OCI-LY3 (cell line): ENCODE measurements around the gene LRBA.
"Not testable (repeated sequence)": the region's sequence is repeated elsewhere in the genome, so short reads cannot be mapped to it uniquely, and the experiment has no call there.

ENCODE experiments used
- H2AFZ ChIP-seq: fragments of 200-600, 300-600 bp; shearing (Covaris generic); 2 replicates; pipeline ENCODE4 v1.6.0; 2014; ENCODE audit warnings: antibody characterized with exemption, low read depth, low read length
- H3K27ac ChIP-seq: fragments of 200-600, 300-600 bp; sonication (generic); 2 replicates; pipeline ENCODE4 v1.5.1; 2014; ENCODE audit warnings: mild to moderate bottlenecking, low read length, moderate library complexity, mixed read lengths
- H3K27me3 ChIP-seq: fragments of 200-600, 300-600 bp; sonication (generic); 2 replicates; pipeline ENCODE4 v1.6.1; 2014; ENCODE audit warnings: low read depth, low read length, mixed read lengths
- H3K36me3 ChIP-seq: fragments of 200-600, 300-600 bp; sonication (generic); replicated peaks from 2 replicates; pipeline ENCODE3; 2014; ENCODE audit warnings: low read depth, low read length, mixed read lengths
- H3K4me1 ChIP-seq: fragments of 300-600, 200-600 bp; sonication (generic); 2 replicates; pipeline ENCODE4 v1.6.1; 2014; ENCODE audit warnings: low read length, mixed read lengths
- H3K4me2 ChIP-seq: fragments of 200-600, 300-600 bp; sonication (generic); 2 replicates; pipeline ENCODE4 v1.6.1; 2014; ENCODE audit warnings: low read length, mixed read lengths
- H3K4me3 ChIP-seq: fragments of 300-600, 200-600 bp; sonication (generic); 2 replicates; pipeline ENCODE4 v1.5.1; 2014; ENCODE audit warnings: antibody characterized with exemption, mild to moderate bottlenecking, low read length, moderate library complexity
- H3K79me2 ChIP-seq: fragments of 300-600, 200-600 bp; shearing (Covaris generic); 2 replicates; pipeline ENCODE4 v1.6.1; 2014; ENCODE audit warnings: mild to moderate bottlenecking, low read length, mixed read lengths
- H3K9ac ChIP-seq: fragments of 300-600, 200-600 bp; shearing (Covaris generic); 2 replicates; pipeline ENCODE4 v1.6.0; 2014; ENCODE audit warnings: mild to moderate bottlenecking, low read length, moderate library complexity
- H3K9me3 ChIP-seq: fragments of 200-600, 300-600 bp; shearing (Covaris generic); 2 replicates; pipeline ENCODE4 v1.6.1; 2014; ENCODE audit warnings: low read length, mixed read lengths; ENCODE audit not compliant: insufficient read depth
- H4K20me1 ChIP-seq: fragments of 200-600, 300-600 bp; sonication (generic); 2 replicates; pipeline ENCODE4 v1.6.1; 2016; ENCODE audit warnings: low read length, mixed read lengths; ENCODE audit not compliant: insufficient read depth
- EZH2phosphoT487 ChIP-seq: fragments of 200-600 bp; shearing (Covaris generic); IDR thresholded peaks from 2 replicates; pipeline ENCODE4 v1.6.1; 2018; ENCODE audit warnings: antibody characterized with exemption, mixed run types, low read depth
- TF ChIP-seq, protein P1 (sequence below): fragments of 200-600, 300-600 bp; sonication (generic); IDR thresholded peaks from 2 replicates; pipeline ENCODE4 v1.5.1; 2014; ENCODE audit warnings: antibody characterized with exemption, low read length, low read depth

Gene LRBA, protein sequence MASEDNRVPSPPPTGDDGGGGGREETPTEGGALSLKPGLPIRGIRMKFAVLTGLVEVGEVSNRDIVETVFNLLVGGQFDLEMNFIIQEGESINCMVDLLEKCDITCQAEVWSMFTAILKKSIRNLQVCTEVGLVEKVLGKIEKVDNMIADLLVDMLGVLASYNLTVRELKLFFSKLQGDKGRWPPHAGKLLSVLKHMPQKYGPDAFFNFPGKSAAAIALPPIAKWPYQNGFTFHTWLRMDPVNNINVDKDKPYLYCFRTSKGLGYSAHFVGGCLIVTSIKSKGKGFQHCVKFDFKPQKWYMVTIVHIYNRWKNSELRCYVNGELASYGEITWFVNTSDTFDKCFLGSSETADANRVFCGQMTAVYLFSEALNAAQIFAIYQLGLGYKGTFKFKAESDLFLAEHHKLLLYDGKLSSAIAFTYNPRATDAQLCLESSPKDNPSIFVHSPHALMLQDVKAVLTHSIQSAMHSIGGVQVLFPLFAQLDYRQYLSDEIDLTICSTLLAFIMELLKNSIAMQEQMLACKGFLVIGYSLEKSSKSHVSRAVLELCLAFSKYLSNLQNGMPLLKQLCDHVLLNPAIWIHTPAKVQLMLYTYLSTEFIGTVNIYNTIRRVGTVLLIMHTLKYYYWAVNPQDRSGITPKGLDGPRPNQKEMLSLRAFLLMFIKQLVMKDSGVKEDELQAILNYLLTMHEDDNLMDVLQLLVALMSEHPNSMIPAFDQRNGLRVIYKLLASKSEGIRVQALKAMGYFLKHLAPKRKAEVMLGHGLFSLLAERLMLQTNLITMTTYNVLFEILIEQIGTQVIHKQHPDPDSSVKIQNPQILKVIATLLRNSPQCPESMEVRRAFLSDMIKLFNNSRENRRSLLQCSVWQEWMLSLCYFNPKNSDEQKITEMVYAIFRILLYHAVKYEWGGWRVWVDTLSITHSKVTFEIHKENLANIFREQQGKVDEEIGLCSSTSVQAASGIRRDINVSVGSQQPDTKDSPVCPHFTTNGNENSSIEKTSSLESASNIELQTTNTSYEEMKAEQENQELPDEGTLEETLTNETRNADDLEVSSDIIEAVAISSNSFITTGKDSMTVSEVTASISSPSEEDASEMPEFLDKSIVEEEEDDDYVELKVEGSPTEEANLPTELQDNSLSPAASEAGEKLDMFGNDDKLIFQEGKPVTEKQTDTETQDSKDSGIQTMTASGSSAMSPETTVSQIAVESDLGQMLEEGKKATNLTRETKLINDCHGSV (N-terminal part only)

DNA sequence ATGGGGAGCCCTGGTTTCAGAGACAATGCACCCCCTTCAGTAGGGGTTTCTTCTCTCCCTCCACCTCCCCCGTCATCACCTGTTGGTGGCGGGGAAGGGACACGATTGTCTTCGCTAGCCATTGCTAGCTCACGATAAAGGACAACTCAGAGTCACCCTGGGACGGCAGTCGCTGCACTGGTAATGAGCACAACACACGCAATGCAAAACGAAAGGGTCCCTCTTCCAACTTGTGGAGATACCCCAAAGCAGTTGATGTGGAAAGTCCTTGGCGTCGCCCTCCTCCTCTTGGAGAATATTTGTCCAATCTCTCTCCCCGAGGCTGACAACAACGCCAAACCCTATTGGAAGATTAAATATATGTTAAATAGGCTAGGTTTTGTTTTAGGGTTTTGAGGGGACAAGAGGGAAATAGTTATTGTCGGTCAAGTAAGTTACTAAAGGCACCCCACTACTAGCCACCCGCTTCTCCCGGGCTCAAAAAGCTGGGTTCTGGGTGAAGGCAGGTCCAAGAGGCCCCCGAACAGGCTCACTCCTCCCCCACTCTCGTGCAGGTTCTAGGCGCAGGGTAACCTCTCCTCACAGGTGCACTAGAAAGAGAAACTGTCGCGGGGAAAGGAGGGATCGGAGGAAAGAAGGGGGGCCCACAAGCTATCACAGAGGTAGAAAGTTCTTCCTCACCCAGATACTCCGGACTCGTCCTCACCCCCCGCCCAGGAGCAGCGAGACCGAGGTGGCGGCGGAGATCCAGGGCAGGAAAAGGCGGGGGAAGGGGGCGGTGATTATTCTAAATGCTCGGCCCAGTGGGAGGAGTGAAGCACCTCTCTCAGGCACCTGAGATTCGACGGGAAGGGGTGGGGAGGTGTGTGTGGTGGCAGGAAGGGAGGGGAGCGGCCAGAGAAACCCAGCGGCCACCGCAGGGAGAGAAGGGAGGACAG lies at the start of gene LRBA:
TSS of gene LRBA (minus strand) at position 764 of the 938 bp plus-strand sequence. CDS start at position 122, 642 bp downstream.
- H3K4me2 ChIP-seq = peak within 1 kb of the TSS; percentile 81
- no peaks in the 10 kb centered on the region for H3K9me3 ChIP-seq
- no peaks in the 10 kb centered on the region for H3K27me3 ChIP-seq
- no peaks in the 10 kb centered on the region for H4K20me1 ChIP-seq
- H3K27ac ChIP-seq = peak within 1 kb of the TSS; percentile 80
- peak within 1 kb of the TSS; percentile 95 for H3K9ac ChIP-seq
- H3K36me3 ChIP-seq = peaks cover 3% of the 10 kb centered on the region
- peak within 1 kb of the TSS; percentile 100 for H2AFZ ChIP-seq
- H3K4me3 ChIP-seq = peak within 1 kb of the TSS; percentile 90
- no peak for TF ChIP-seq EZH2phosphoT487
- TF ChIP-seq, protein P1, sequence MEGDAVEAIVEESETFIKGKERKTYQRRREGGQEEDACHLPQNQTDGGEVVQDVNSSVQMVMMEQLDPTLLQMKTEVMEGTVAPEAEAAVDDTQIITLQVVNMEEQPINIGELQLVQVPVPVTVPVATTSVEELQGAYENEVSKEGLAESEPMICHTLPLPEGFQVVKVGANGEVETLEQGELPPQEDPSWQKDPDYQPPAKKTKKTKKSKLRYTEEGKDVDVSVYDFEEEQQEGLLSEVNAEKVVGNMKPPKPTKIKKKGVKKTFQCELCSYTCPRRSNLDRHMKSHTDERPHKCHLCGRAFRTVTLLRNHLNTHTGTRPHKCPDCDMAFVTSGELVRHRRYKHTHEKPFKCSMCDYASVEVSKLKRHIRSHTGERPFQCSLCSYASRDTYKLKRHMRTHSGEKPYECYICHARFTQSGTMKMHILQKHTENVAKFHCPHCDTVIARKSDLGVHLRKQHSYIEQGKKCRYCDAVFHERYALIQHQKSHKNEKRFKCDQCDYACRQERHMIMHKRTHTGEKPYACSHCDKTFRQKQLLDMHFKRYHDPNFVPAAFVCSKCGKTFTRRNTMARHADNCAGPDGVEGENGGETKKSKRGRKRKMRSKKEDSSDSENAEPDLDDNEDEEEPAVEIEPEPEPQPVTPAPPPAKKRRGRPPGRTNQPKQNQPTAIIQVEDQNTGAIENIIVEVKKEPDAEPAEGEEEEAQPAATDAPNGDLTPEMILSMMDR = peak; percentile 15
- H3K4me1 ChIP-seq = peaks cover 21% of the 10 kb centered on the region
- peaks cover 25% of the 10 kb centered on the region for H3K79me2 ChIP-seq

DNA sequence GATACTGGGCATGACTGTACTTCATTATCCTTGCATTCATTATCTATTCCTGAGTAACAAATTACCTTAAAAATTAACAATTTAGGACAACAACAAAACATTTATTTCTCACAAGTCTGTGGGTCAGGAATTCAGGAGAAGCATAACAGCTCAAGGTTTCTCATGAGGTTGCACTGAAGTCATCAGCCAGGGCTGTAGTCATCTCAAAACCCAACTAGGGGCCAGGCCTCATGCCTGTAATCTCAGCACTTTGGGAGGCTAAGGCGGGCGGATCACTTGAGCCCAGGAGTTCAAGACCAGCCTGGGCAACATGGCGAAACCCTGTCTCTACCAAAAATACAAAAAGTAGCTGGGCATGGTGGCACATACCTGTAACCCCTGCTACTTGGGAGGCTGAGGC lies 48.1 kb upstream of the LRBA start:
- H3K4me2 ChIP-seq, H3K9ac ChIP-seq, H3K4me1 ChIP-seq, H3K27ac ChIP-seq, H3K27me3 ChIP-seq, H3K4me3 ChIP-seq, H4K20me1 ChIP-seq, H3K79me2 ChIP-seq, H2AFZ ChIP-seq, H3K36me3 ChIP-seq, H3K9me3 ChIP-seq: not testable (repeated sequence)

DNA sequence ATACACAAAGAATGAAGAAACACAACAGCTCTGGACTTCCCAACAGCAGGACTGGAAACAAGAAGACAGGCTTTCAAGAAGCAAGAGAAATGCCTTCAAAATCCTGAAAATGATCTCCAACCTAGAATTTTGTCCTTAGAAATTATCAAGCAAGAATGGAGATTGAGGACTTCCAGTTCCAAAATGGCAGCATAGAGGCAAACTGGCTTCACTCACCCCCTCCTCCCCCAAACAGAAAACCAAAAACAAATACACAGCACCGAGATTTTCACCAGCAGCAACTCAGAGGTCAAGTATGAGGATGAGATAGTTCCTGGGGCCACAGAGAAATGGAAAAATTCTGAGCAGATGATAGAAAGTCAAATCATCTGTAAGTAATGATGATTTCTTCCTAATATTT lies 40.5 kb upstream of the LRBA start:
- Histone ChIP-seq H3K79me2 (no peaks in the 10 kb centered on the region), H3K4me3 (no peak overlapping the region), H4K20me1 (no peaks in the 10 kb centered on the region), H3K27me3 (no peaks in the 10 kb centered on the region), H3K9ac (no peak overlapping the region), H3K4me2 (no peak overlapping the region), H3K36me3 (no peaks in the 10 kb centered on the region), H3K9me3 (no peaks in the 10 kb centered on the region), H3K4me1 (no peaks in the 10 kb centered on the region), H3K27ac (no peak overlapping the region), H2AFZ (0 out of 2 replicates have a peak overlapping the region, but pooled peaks have one; percentile 26)
- TF ChIP-seq, protein P1 = no peak
- no peak for TF ChIP-seq EZH2phosphoT487

DNA sequence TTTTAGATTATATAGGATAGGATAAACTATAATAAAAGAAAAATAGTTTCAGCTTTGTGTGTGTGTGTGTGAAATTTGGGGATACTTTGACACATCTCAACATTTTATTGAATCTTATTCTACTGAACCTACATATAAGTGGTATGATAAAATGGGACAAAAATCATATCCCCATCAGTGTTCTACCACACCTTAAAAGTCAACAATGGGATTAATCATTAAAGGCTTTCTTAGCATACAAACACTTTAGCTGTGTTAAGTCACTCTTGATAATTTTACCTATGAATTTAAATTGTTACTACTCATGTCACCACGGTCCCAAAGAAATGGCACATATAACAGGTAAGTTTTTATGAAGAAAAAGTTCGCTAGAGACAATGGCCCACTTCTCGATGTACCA lies 37.7 kb upstream of the LRBA start:
- Histone ChIP-seq H3K27me3 (no peaks in the 10 kb centered on the region), H3K4me1 (no peaks in the 10 kb centered on the region), H3K36me3 (no peaks in the 10 kb centered on the region), H3K9me3 (no peaks in the 10 kb centered on the region), H3K27ac (no peak overlapping the region), H3K4me3 (no peak overlapping the region), H3K4me2 (no peak overlapping the region), H3K79me2 (no peaks in the 10 kb centered on the region), H3K9ac (no peak overlapping the region), H4K20me1 (no peaks in the 10 kb centered on the region), H2AFZ (no peak overlapping the region)
- TF ChIP-seq EZH2phosphoT487 = no peak
- TF ChIP-seq, protein P1 = no peak
